Kidney (tissue), 14 donors: ENCODE measurements around the gene WWC1. TPM values are rescaled to one million over a fixed set of nuclear protein-coding genes. Genes with fewer than 3 reads are reported as not detected.

ENCODE experiments used
- DNase-seq, 5 donors: peaks; one replicate each; pipeline ENCODE4 v3.0.0-alpha.2; 2013 to 2020
- FAIRE-seq: peaks from 2 replicates; lab custom pipeline; 2012; peaks lifted over from hg19 to GRCh38; lab: Jason Lieb, UNC
- H3K27ac ChIP-seq, 2 donors: one replicate each; pipeline ENCODE4 v1.7.0; 2013; ENCODE audit warnings: low read depth in 2 of 2, low read length in 2 of 2, inconsistent platforms in 1 of 2
- H3K27me3 ChIP-seq: one replicate; pipeline ENCODE4 v1.7.1; 2013; ENCODE audit warnings: low read length, inconsistent platforms; ENCODE audit not compliant: control insufficient read depth, insufficient read depth
- H3K36me3 ChIP-seq, 3 donors: one replicate each; pipeline versions ENCODE4 v1.7.0 to v1.7.1; 2013; ENCODE audit warnings: low read length in 3 of 3, control low read depth in 1 of 3, inconsistent platforms in 1 of 3; ENCODE audit not compliant: insufficient read depth in 3 of 3, control insufficient read depth in 2 of 3
- H3K4me1 ChIP-seq, 3 donors: one replicate each; pipeline versions ENCODE4 v1.7.0 to v1.7.1; 2013; ENCODE audit warnings: low read length in 3 of 3, inconsistent platforms in 1 of 3, low read depth in 1 of 3; ENCODE audit not compliant: control insufficient read depth in 2 of 3, insufficient read depth in 2 of 3
- H3K4me3 ChIP-seq, 3 donors: one replicate each; pipeline versions ENCODE4 v1.7.0 to v1.8.1; 2013; ENCODE audit warnings: low read length in 3 of 3, control low read depth in 1 of 3, inconsistent platforms in 1 of 3
- H3K9ac ChIP-seq, 3 donors: one replicate each; pipeline versions ENCODE4 v1.7.0 to v1.7.1; 2013; ENCODE audit warnings: low read length in 3 of 3, control low read depth in 1 of 3, inconsistent platforms in 1 of 3
- H3K9me3 ChIP-seq, 3 donors: one replicate each; pipeline versions ENCODE4 v1.7.0 to v1.7.1; 2013; ENCODE audit warnings: low read length in 3 of 3, control low read depth in 1 of 3, inconsistent platforms in 1 of 3; ENCODE audit not compliant: control insufficient read depth in 2 of 3, insufficient read depth in 1 of 3
- CTCF ChIP-seq: IDR thresholded peaks from 3 replicates; pipeline ENCODE4 v1.5.1; 2012; ENCODE audit warnings: mild to moderate bottlenecking, moderate library complexity, borderline replicate concordance; ENCODE audit not compliant: insufficient read depth; ENCODE audit errors: extremely low read depth
- intact Hi-C: fragments of 100-400 bp; cut with DNase I; formaldehyde crosslinking; loops from one replicate; pipeline ENCODE4 v1.11.1; 2022
- polyA plus RNA-seq: library from polyadenylated mRNA; stranded (reverse); fragments of 350-450 nt; fragmentation: Illumina TruSeq; extraction: RNeasy Lipid Tissue Mini Kit (QIAGEN cat#74804); gene quantifications from one replicate; pipeline ENCODE4 v1.2.3, GENCODE V29; 2014; ENCODE audit warnings: low read depth, low replicate concordance; ENCODE audit not compliant: insufficient read depth
- total RNA-seq: library from RNA; stranded (reverse); fragmentation: NEBNext Ultra II Directional; extraction: Animal tissue kit (Norgen Biotek cat#: 25700); gene quantifications from one replicate; pipeline ENCODE4 v1.2.1, GENCODE V29; 2021
- donor health status: control.
- donor health status: control.
- donor health status: control.
- donor health status: control.
- donor health status: control.
- donor health status: DM: yes; HTN: yes; CAD: no.
- donor health status: Normal renal cell carcinoma (clear cell type).

The WWC1 gene
- total and polyA plus RNA-seq, 2 donors from 2014 or later: 74.4 to 174 TPM

GRCh38 chr5:168426864-168427172 lies 135.4 kb downstream of the WWC1 start:
- H3K27ac ChIP-seq: no peak overlapping the region
- no peak for TF ChIP-seq CTCF
- intact Hi-C loops: no loop called here
- no peaks in the 10 kb centered on the region for H3K4me1 ChIP-seq
- no peak overlapping the region for H3K9ac ChIP-seq
- DNase-seq: no peak
- no peaks in the 10 kb centered on the region for H3K27me3 ChIP-seq
- peaks cover 3 to 55% (median 28%) of the 10 kb centered on the region in 3 donors for H3K36me3 ChIP-seq
- no peaks in the 10 kb centered on the region for H3K9me3 ChIP-seq
- no peak for FAIRE-seq
- H3K4me3 ChIP-seq: no peak overlapping the region

- H3K4me1 ChIP-seq: no peaks in the 10 kb centered on the region
- H3K36me3 ChIP-seq: peaks cover 3 to 59% (median 30%) of the 10 kb centered on the region in 3 donors
- DNase-seq: no peak
- intact Hi-C loops: no loop called here
- H3K27me3 ChIP-seq: no peaks in the 10 kb centered on the region
- H3K9me3 ChIP-seq: no peaks in the 10 kb centered on the region
- TF ChIP-seq CTCF: no peak
- H3K9ac ChIP-seq: no peak overlapping the region
- no peak for FAIRE-seq
- H3K4me3 ChIP-seq: no peak overlapping the region
- H3K27ac ChIP-seq: no peak overlapping the region
Observed at GRCh38 chr5:168427224-168427623, 135.8 kb downstream of the WWC1 start.

- Histone ChIP-seq H3K27ac (no peak overlapping the region), H3K4me3 (no peak overlapping the region), H3K9me3 (no peaks in the 10 kb centered on the region), H3K9ac (no peak overlapping the region), H3K4me1 (no peaks in the 10 kb centered on the region), H3K27me3 (no peaks in the 10 kb centered on the region), H3K36me3 (peaks cover 3 to 64% (median 35%) of the 10 kb centered on the region in 3 donors)
- no peak for DNase-seq
- FAIRE-seq: no peak
- intact Hi-C loops: no loop called here
- TF ChIP-seq CTCF: no peak
Observed at GRCh38 chr5:168428552-168428951, 137.1 kb downstream of the WWC1 start.

GRCh38 chr5:168430296-168430695 lies 138.9 kb downstream of the WWC1 start:
- H3K9ac ChIP-seq: no peak overlapping the region
- H3K4me3 ChIP-seq: no peak overlapping the region
- peaks cover 3 to 71% (median 41%) of the 10 kb centered on the region in 3 donors for H3K36me3 ChIP-seq
- no peak for DNase-seq
- H3K27ac ChIP-seq: no peak overlapping the region
- no peaks in the 10 kb centered on the region for H3K27me3 ChIP-seq
- H3K4me1 ChIP-seq: no peaks in the 10 kb centered on the region
- intact Hi-C loops: no loop called here
- TF ChIP-seq CTCF: no peak
- no peak for FAIRE-seq
- no peaks in the 10 kb centered on the region for H3K9me3 ChIP-seq
